ENCODE results near the gene CCN6.

- TF ChIP-seq CTCF (conservative IDR thresholded peaks at IDR 0.05 in 1 of 2, IDR thresholded peaks at IDR 0.05 in 1 of 2; ENCODE audit: low read depth in 1 of 2, low read length in 2 of 2) = no peak
- TF ChIP-seq EZH2 (IDR thresholded peaks at IDR 0.05; ENCODE audit: low read length, missing control alignments) = no peak
Observed at GRCh38 chr6:112019589-112019988, 34.3 kb upstream of the CCN6 start.
